Measurements from ENCODE around the gene ADAMTSL2.

The ADAMTSL2 gene

GRCh38 chr9:133542002-133542401 lies 7.5 kb downstream of the ADAMTSL2 start:
- H3K4me1 ChIP-seq (ENCODE audit: control insufficient read depth in 5 of 5, insufficient read depth in 5 of 5, low read length in 5 of 5): peaks cover 10 to 53% (median 45%) of the 10 kb centered on the region in 5 donors
- H3K27ac ChIP-seq (ENCODE audit: low read depth, low read length): no peak overlapping the region

GRCh38 chr9:133543772-133544467 lies 9.4 kb downstream of the ADAMTSL2 start:
- H3K4me1 ChIP-seq (ENCODE audit: control insufficient read depth in 5 of 5, insufficient read depth in 5 of 5, low read length in 5 of 5): peaks cover 10 to 50% (median 42%) of the 10 kb centered on the region in 5 donors
- H3K9ac ChIP-seq (ENCODE audit: low read length in 5 of 5): no peak overlapping the region
- H3K4me3 ChIP-seq (ENCODE audit: low read depth in 1 of 5, low read length in 5 of 5): no peak overlapping the region
- peaks cover 0 to 3% (median 0%) of the 10 kb centered on the region in 5 donors for H3K27me3 ChIP-seq (ENCODE audit: control insufficient read depth in 5 of 5, insufficient read depth in 4 of 5, low read length in 5 of 5)
- no peaks in the 10 kb centered on the region for H3K36me3 ChIP-seq (ENCODE audit: control insufficient read depth in 5 of 5, insufficient read depth in 5 of 5, low read length in 5 of 5)
- H3K27ac ChIP-seq (ENCODE audit: low read depth, low read length): no peak overlapping the region
- H3K9me3 ChIP-seq (ENCODE audit: control insufficient read depth in 5 of 5, low read length in 5 of 5): no peaks in the 10 kb centered on the region

More at GRCh38 chr9:133542002-133542401, 7.5 kb downstream of the ADAMTSL2 start:
- Histone ChIP-seq H3K36me3 (ENCODE audit: control insufficient read depth in 5 of 5, insufficient read depth in 5 of 5, low read length in 5 of 5) (no peaks in the 10 kb centered on the region), H3K27me3 (ENCODE audit: control insufficient read depth in 5 of 5, insufficient read depth in 4 of 5, low read length in 5 of 5) (peaks cover 0 to 5% (median 0%) of the 10 kb centered on the region in 5 donors), H3K9ac (ENCODE audit: low read length in 5 of 5) (no peak overlapping the region), H3K4me3 (ENCODE audit: low read depth in 1 of 5, low read length in 5 of 5) (no peak overlapping the region), H3K9me3 (ENCODE audit: control insufficient read depth in 5 of 5, low read length in 5 of 5) (no peaks in the 10 kb centered on the region)

- peaks cover 5 to 32% (median 24%) of the 10 kb centered on the region in 5 donors for H3K4me1 ChIP-seq (ENCODE audit: control insufficient read depth in 5 of 5, insufficient read depth in 5 of 5, low read length in 5 of 5)
- no peaks in the 10 kb centered on the region for H3K36me3 ChIP-seq (ENCODE audit: control insufficient read depth in 5 of 5, insufficient read depth in 5 of 5, low read length in 5 of 5)
- no peaks in the 10 kb centered on the region for H3K27me3 ChIP-seq (ENCODE audit: control insufficient read depth in 5 of 5, insufficient read depth in 4 of 5, low read length in 5 of 5)
- H3K4me3 ChIP-seq (ENCODE audit: low read depth in 1 of 5, low read length in 5 of 5): peak overlapping the region in 3 of 5 donors; percentile 14 to 48 (median 43)
- H3K9me3 ChIP-seq (ENCODE audit: control insufficient read depth in 5 of 5, low read length in 5 of 5): no peaks in the 10 kb centered on the region
- no peak overlapping the region for H3K27ac ChIP-seq (ENCODE audit: low read depth, low read length)
- peak overlapping the region in 2 of 5 donors; percentile 14 to 38 for H3K9ac ChIP-seq (ENCODE audit: low read length in 5 of 5)
Observed at GRCh38 chr9:133545494-133546286, 11.2 kb downstream of the ADAMTSL2 start.

- Histone ChIP-seq H3K9ac (ENCODE audit: low read length in 5 of 5) (no peak overlapping the region), H3K4me3 (ENCODE audit: low read depth in 1 of 5, low read length in 5 of 5) (no peak overlapping the region), H3K4me1 (ENCODE audit: control insufficient read depth in 5 of 5, insufficient read depth in 5 of 5, low read length in 5 of 5) (peaks cover 5 to 31% (median 23%) of the 10 kb centered on the region in 5 donors), H3K27ac (ENCODE audit: low read depth, low read length) (no peak overlapping the region), H3K9me3 (ENCODE audit: control insufficient read depth in 5 of 5, low read length in 5 of 5) (no peaks in the 10 kb centered on the region), H3K27me3 (ENCODE audit: control insufficient read depth in 5 of 5, insufficient read depth in 4 of 5, low read length in 5 of 5) (no peaks in the 10 kb centered on the region), H3K36me3 (ENCODE audit: control insufficient read depth in 5 of 5, insufficient read depth in 5 of 5, low read length in 5 of 5) (no peaks in the 10 kb centered on the region)
Observed at GRCh38 chr9:133546287-133546680, 11.8 kb downstream of the ADAMTSL2 start.

- Histone ChIP-seq H3K27me3 (ENCODE audit: control insufficient read depth in 5 of 5, insufficient read depth in 4 of 5, low read length in 5 of 5) (no peaks in the 10 kb centered on the region), H3K4me1 (ENCODE audit: control insufficient read depth in 5 of 5, insufficient read depth in 5 of 5, low read length in 5 of 5) (peaks cover 5 to 31% (median 23%) of the 10 kb centered on the region in 5 donors), H3K27ac (ENCODE audit: low read depth, low read length) (no peak overlapping the region)
Observed at GRCh38 chr9:133547116-133547515, 12.6 kb downstream of the ADAMTSL2 start.

GRCh38 chr9:133551446-133551845 lies 16.9 kb downstream of the ADAMTSL2 start:
- Histone ChIP-seq H3K27me3 (ENCODE audit: control insufficient read depth in 5 of 5, insufficient read depth in 4 of 5, low read length in 5 of 5) (no peaks in the 10 kb centered on the region), H3K36me3 (ENCODE audit: control insufficient read depth in 5 of 5, insufficient read depth in 5 of 5, low read length in 5 of 5) (no peaks in the 10 kb centered on the region), H3K4me1 (ENCODE audit: control insufficient read depth in 5 of 5, insufficient read depth in 5 of 5, low read length in 5 of 5) (peaks cover 0 to 5% (median 4%) of the 10 kb centered on the region in 5 donors), H3K27ac (ENCODE audit: low read depth, low read length) (no peak overlapping the region), H3K9ac (ENCODE audit: low read length in 5 of 5) (no peak overlapping the region), H3K4me3 (ENCODE audit: low read depth in 1 of 5, low read length in 5 of 5) (no peak overlapping the region), H3K9me3 (ENCODE audit: control insufficient read depth in 5 of 5, low read length in 5 of 5) (no peaks in the 10 kb centered on the region)

More at GRCh38 chr9:133547116-133547515, 12.6 kb downstream of the ADAMTSL2 start:
- H3K9ac ChIP-seq (ENCODE audit: low read length in 5 of 5): no peak overlapping the region
- no peak overlapping the region for H3K4me3 ChIP-seq (ENCODE audit: low read depth in 1 of 5, low read length in 5 of 5)
- H3K36me3 ChIP-seq (ENCODE audit: control insufficient read depth in 5 of 5, insufficient read depth in 5 of 5, low read length in 5 of 5): no peaks in the 10 kb centered on the region
- no peaks in the 10 kb centered on the region for H3K9me3 ChIP-seq (ENCODE audit: control insufficient read depth in 5 of 5, low read length in 5 of 5)

GRCh38 chr9:133552236-133552635 lies 17.7 kb downstream of the ADAMTSL2 start:
- Histone ChIP-seq H3K9ac (ENCODE audit: low read length in 5 of 5) (no peak overlapping the region), H3K27me3 (ENCODE audit: control insufficient read depth in 5 of 5, insufficient read depth in 4 of 5, low read length in 5 of 5) (no peaks in the 10 kb centered on the region), H3K27ac (ENCODE audit: low read depth, low read length) (no peak overlapping the region), H3K36me3 (ENCODE audit: control insufficient read depth in 5 of 5, insufficient read depth in 5 of 5, low read length in 5 of 5) (no peaks in the 10 kb centered on the region), H3K4me3 (ENCODE audit: low read depth in 1 of 5, low read length in 5 of 5) (no peak overlapping the region), H3K9me3 (ENCODE audit: control insufficient read depth in 5 of 5, low read length in 5 of 5) (no peaks in the 10 kb centered on the region), H3K4me1 (ENCODE audit: control insufficient read depth in 5 of 5, insufficient read depth in 5 of 5, low read length in 5 of 5) (no peaks in the 10 kb centered on the region)

GRCh38 chr9:133553123-133553522 lies 18.6 kb downstream of the ADAMTSL2 start:
- no peaks in the 10 kb centered on the region for H3K27me3 ChIP-seq (ENCODE audit: control insufficient read depth in 5 of 5, insufficient read depth in 4 of 5, low read length in 5 of 5)

GRCh38 chr9:133553973-133554713 lies 19.6 kb downstream of the ADAMTSL2 start:
- no peaks in the 10 kb centered on the region for H3K36me3 ChIP-seq (ENCODE audit: control insufficient read depth in 5 of 5, insufficient read depth in 5 of 5, low read length in 5 of 5)
- no peaks in the 10 kb centered on the region for H3K27me3 ChIP-seq (ENCODE audit: control insufficient read depth in 5 of 5, insufficient read depth in 4 of 5, low read length in 5 of 5)

More at GRCh38 chr9:133553123-133553522, 18.6 kb downstream of the ADAMTSL2 start:
- H3K4me1 ChIP-seq (ENCODE audit: control insufficient read depth in 5 of 5, insufficient read depth in 5 of 5, low read length in 5 of 5): peaks cover 0 to 9% (median 4%) of the 10 kb centered on the region in 5 donors
- H3K36me3 ChIP-seq (ENCODE audit: control insufficient read depth in 5 of 5, insufficient read depth in 5 of 5, low read length in 5 of 5): no peaks in the 10 kb centered on the region
- no peak overlapping the region for H3K27ac ChIP-seq (ENCODE audit: low read depth, low read length)
- no peak overlapping the region for H3K4me3 ChIP-seq (ENCODE audit: low read depth in 1 of 5, low read length in 5 of 5)
- no peak overlapping the region for H3K9ac ChIP-seq (ENCODE audit: low read length in 5 of 5)
- no peaks in the 10 kb centered on the region for H3K9me3 ChIP-seq (ENCODE audit: control insufficient read depth in 5 of 5, low read length in 5 of 5)

More at GRCh38 chr9:133553973-133554713, 19.6 kb downstream of the ADAMTSL2 start:
- Histone ChIP-seq H3K4me1 (ENCODE audit: control insufficient read depth in 5 of 5, insufficient read depth in 5 of 5, low read length in 5 of 5) (peaks cover 0 to 18% (median 15%) of the 10 kb centered on the region in 5 donors), H3K9ac (ENCODE audit: low read length in 5 of 5) (no peak overlapping the region), H3K4me3 (ENCODE audit: low read depth in 1 of 5, low read length in 5 of 5) (no peak overlapping the region), H3K9me3 (ENCODE audit: control insufficient read depth in 5 of 5, low read length in 5 of 5) (no peaks in the 10 kb centered on the region), H3K27ac (ENCODE audit: low read depth, low read length) (no peak overlapping the region)

Data from subcutaneous abdominal adipose tissue (tissue), 5 donors.